CD4-positive, alpha-beta T cell treated with Interleukin-4 for 4 hours (primary cell): ENCODE measurements around the gene PSPC1.

Source experiments
- DNase-seq: peaks from one replicate; pipeline ENCODE4 v3.0.0-alpha.2; 2020

Gene PSPC1

GRCh38 chr13:19670147-19670546 lies 112.6 kb downstream of the PSPC1 start:
- DNase-seq, result no peak

GRCh38 chr13:19668778-19669177 lies 114.0 kb downstream of the PSPC1 start:
- no peak for DNase-seq

- DNase-seq, result no peak
Observed at GRCh38 chr13:19665427-19665859, 117.3 kb downstream of the PSPC1 start.

- DNase-seq, result no peak
Observed at GRCh38 chr13:19664481-19665230, 118.1 kb downstream of the PSPC1 start.

- no peak for DNase-seq
Observed at GRCh38 chr13:19663416-19663979, 119.2 kb downstream of the PSPC1 start.

GRCh38 chr13:19661561-19661960 lies 121.2 kb downstream of the PSPC1 start:
- DNase-seq, result no peak

- DNase-seq, result no peak
Observed at GRCh38 chr13:19661126-19661525, 121.6 kb downstream of the PSPC1 start.

GRCh38 chr13:19658831-19659230 lies 123.9 kb downstream of the PSPC1 start:
- no peak for DNase-seq

GRCh38 chr13:19657872-19658591 lies 124.7 kb downstream of the PSPC1 start:
- DNase-seq, result no peak
